Large intestine (tissue), 3 donors: Measurements from ENCODE around the gene WDR48. TPM values are rescaled to one million over a fixed set of nuclear protein-coding genes. Genes with fewer than 3 reads are reported as not detected.

Source experiments
- DNase-seq, 2 donors: peaks; one replicate each; pipeline versions ENCODE4 v3.0.0 to v3.0.0-alpha.2; 2013
- H3K27ac ChIP-seq: one replicate; pipeline ENCODE4 v1.5.1; 2013; ENCODE audit warnings: low read length
- H3K27me3 ChIP-seq: 2 replicates; pipeline ENCODE4 v1.6.1; 2013; ENCODE audit warnings: low read length; ENCODE audit not compliant: control insufficient read depth, insufficient read depth
- H3K36me3 ChIP-seq: 2 replicates; pipeline ENCODE4 v1.6.1; 2013; ENCODE audit warnings: low read length; ENCODE audit not compliant: control insufficient read depth, insufficient read depth
- H3K4me1 ChIP-seq: one replicate; pipeline ENCODE4 v1.6.1; 2013; ENCODE audit warnings: low read length; ENCODE audit not compliant: control insufficient read depth, insufficient read depth
- H3K4me3 ChIP-seq: one replicate; pipeline ENCODE4 v1.5.1; 2013; ENCODE audit warnings: low read length
- H3K9me3 ChIP-seq: one replicate; pipeline ENCODE4 v1.6.1; 2013; ENCODE audit warnings: mild to moderate bottlenecking, low read depth, low read length, moderate library complexity; ENCODE audit not compliant: control insufficient read depth
- WGBS: methylation state at CpG from one replicate; pipeline ENCODE4 v1.1.5; 2013; ENCODE audit warnings: low lambda C conversion rate; ENCODE audit not compliant: insufficient coverage; 5-methylcytosine and 5-hydroxymethylcytosine counted together
- polyA plus RNA-seq: library from polyadenylated mRNA; unstranded; fragments of 120-200 nt; gene quantifications from one replicate; pipeline ENCODE4 v1.2.1, GENCODE V29; 2013

WDR48 gene
- polyA plus RNA-seq, 1 donor, result 40.0 TPM

- 70% methylated on average over 2 of the region's 5 CpGs for WGBS
- Histone ChIP-seq H3K27ac (no peak overlapping the region), H3K27me3 (no peaks in the 10 kb centered on the region), H3K36me3 (peaks cover 5% of the 10 kb centered on the region), H3K9me3 (no peaks in the 10 kb centered on the region), H3K4me3 (no peak overlapping the region), H3K4me1 (no peaks in the 10 kb centered on the region)
- DNase-seq, result no peak
These were observed 67.3 kb downstream of the WDR48 start for GRCh38 chr3:39118931-39119660.

- no peak for DNase-seq
- H3K4me3 ChIP-seq, result no peak overlapping the region
- no peaks in the 10 kb centered on the region for H3K9me3 ChIP-seq
- peaks cover 5% of the 10 kb centered on the region for H3K36me3 ChIP-seq
- WGBS, result no CpG with 5 or more reads among the region's 2 CpGs
- no peaks in the 10 kb centered on the region for H3K27me3 ChIP-seq
- peaks cover 15% of the 10 kb centered on the region for H3K4me1 ChIP-seq
- H3K27ac ChIP-seq, result no peak overlapping the region
These were observed 69.8 kb downstream of the WDR48 start for GRCh38 chr3:39121621-39122020.

GRCh38 chr3:39122813-39123212 lies 71.0 kb downstream of the WDR48 start:
- Histone ChIP-seq H3K27ac (no peak overlapping the region), H3K27me3 (no peaks in the 10 kb centered on the region), H3K4me3 (no peak overlapping the region), H3K36me3 (peaks cover 5% of the 10 kb centered on the region), H3K4me1 (peaks cover 15% of the 10 kb centered on the region), H3K9me3 (no peaks in the 10 kb centered on the region)
- DNase-seq, result no peak
- WGBS, result no CpG with 5 or more reads among the region's 1 CpG

GRCh38 chr3:39124876-39125840 lies 73.3 kb downstream of the WDR48 start:
- no peak overlapping the region for H3K4me3 ChIP-seq
- no peaks in the 10 kb centered on the region for H3K36me3 ChIP-seq
- H3K9me3 ChIP-seq, result no peaks in the 10 kb centered on the region
- peak in 1 of 2 donors; percentile 46 for DNase-seq
- no peaks in the 10 kb centered on the region for H3K27me3 ChIP-seq
- WGBS, result no CpG with 5 or more reads among the region's 5 CpGs
- peak overlapping the region; percentile 41 for H3K27ac ChIP-seq
- H3K4me1 ChIP-seq, result peaks cover 15% of the 10 kb centered on the region

GRCh38 chr3:39125841-39126500 lies 74.2 kb downstream of the WDR48 start:
- Histone ChIP-seq H3K4me1 (peaks cover 20% of the 10 kb centered on the region), H3K27me3 (no peaks in the 10 kb centered on the region), H3K27ac (peak overlapping the region; percentile 41), H3K9me3 (no peaks in the 10 kb centered on the region), H3K36me3 (no peaks in the 10 kb centered on the region), H3K4me3 (no peak overlapping the region)
- no CpG with 5 or more reads among the region's 12 CpGs for WGBS
- peak in 1 of 2 donors; percentile 63 for DNase-seq

GRCh38 chr3:39126532-39127071 lies 74.8 kb downstream of the WDR48 start:
- peak in 1 of 2 donors; percentile 54 for DNase-seq
- H3K27ac ChIP-seq, result no peak overlapping the region
- H3K9me3 ChIP-seq, result no peaks in the 10 kb centered on the region
- WGBS, result 60% methylated on average over 1 of the region's 6 CpGs
- H3K4me3 ChIP-seq, result no peak overlapping the region
- no peaks in the 10 kb centered on the region for H3K27me3 ChIP-seq
- H3K4me1 ChIP-seq, result peaks cover 20% of the 10 kb centered on the region
- no peaks in the 10 kb centered on the region for H3K36me3 ChIP-seq

GRCh38 chr3:39127269-39127907 lies 75.6 kb downstream of the WDR48 start:
- H3K9me3 ChIP-seq, result no peaks in the 10 kb centered on the region
- H3K4me3 ChIP-seq, result no peak overlapping the region
- no peak overlapping the region for H3K27ac ChIP-seq
- WGBS, result no CpG with 5 or more reads among the region's 7 CpGs
- H3K36me3 ChIP-seq, result no peaks in the 10 kb centered on the region
- no peak for DNase-seq
- H3K27me3 ChIP-seq, result no peaks in the 10 kb centered on the region
- peaks cover 20% of the 10 kb centered on the region for H3K4me1 ChIP-seq

GRCh38 chr3:39127908-39128304 lies 76.1 kb downstream of the WDR48 start:
- Histone ChIP-seq H3K4me3 (no peak overlapping the region), H3K27me3 (no peaks in the 10 kb centered on the region), H3K9me3 (no peaks in the 10 kb centered on the region), H3K36me3 (no peaks in the 10 kb centered on the region), H3K4me1 (peaks cover 20% of the 10 kb centered on the region), H3K27ac (no peak overlapping the region)
- WGBS, result no CpG with 5 or more reads among the region's 1 CpG
- DNase-seq, result no peak

- H3K4me3 ChIP-seq, result no peak overlapping the region
- H3K9me3 ChIP-seq, result no peaks in the 10 kb centered on the region
- H3K27me3 ChIP-seq, result no peaks in the 10 kb centered on the region
- WGBS, result no CpG with 5 or more reads among the region's 7 CpGs
- DNase-seq, result no peak
- H3K27ac ChIP-seq, result no peak overlapping the region
- H3K36me3 ChIP-seq, result no peaks in the 10 kb centered on the region
- H3K4me1 ChIP-seq, result peaks cover 20% of the 10 kb centered on the region
These were observed 77.1 kb downstream of the WDR48 start for GRCh38 chr3:39128951-39129350.
